ENCODE data around the gene SLC4A2. TPM values are rescaled to one million over a fixed set of nuclear protein-coding genes. Genes with fewer than 3 reads are reported as not detected.
"Not testable (repeated sequence)": the region's sequence is repeated elsewhere in the genome, so short reads cannot be mapped to it uniquely, and the experiment has no call there.

The SLC4A2 gene
- total RNA-seq, 1 donor from 2014 or later = 74.2 TPM

DNA sequence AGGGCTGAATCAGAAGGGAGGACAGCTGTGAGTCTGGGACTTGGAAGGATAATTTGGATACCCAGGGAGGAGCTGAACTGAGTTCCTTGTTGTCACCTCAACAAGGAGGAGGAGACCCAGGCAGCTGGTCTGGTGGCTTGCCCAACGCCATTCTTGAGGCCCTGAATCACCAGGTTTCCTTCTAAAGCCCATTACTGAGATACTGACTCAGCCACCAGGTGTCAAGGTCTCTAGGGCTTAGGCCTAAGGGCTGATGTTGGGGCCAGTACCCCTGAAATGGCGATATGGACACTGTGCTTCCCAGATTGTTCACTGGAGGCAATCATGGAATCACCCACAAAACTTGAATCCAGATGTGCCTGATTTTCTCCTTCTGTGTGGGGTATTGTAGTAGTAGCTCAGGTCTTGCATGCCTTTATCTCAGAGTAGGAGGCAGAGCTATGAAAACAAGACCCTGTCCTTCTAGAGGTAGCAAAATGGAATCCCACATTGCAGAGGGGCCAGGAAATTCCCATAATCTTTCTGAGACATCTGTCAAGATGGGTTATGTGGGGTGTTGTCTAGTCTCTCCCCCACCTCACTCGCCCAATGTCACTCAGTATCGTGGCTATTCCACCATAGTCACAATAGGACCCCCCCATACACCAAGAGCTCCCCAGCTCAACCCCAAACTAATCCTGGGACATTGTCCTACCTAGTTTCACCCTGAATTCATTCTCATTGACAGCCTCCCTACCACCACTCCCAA, 33.3 kb upstream of the SLC4A2 start:
- DNase-seq (ENCODE audit: low spot score) = no peak

DNA sequence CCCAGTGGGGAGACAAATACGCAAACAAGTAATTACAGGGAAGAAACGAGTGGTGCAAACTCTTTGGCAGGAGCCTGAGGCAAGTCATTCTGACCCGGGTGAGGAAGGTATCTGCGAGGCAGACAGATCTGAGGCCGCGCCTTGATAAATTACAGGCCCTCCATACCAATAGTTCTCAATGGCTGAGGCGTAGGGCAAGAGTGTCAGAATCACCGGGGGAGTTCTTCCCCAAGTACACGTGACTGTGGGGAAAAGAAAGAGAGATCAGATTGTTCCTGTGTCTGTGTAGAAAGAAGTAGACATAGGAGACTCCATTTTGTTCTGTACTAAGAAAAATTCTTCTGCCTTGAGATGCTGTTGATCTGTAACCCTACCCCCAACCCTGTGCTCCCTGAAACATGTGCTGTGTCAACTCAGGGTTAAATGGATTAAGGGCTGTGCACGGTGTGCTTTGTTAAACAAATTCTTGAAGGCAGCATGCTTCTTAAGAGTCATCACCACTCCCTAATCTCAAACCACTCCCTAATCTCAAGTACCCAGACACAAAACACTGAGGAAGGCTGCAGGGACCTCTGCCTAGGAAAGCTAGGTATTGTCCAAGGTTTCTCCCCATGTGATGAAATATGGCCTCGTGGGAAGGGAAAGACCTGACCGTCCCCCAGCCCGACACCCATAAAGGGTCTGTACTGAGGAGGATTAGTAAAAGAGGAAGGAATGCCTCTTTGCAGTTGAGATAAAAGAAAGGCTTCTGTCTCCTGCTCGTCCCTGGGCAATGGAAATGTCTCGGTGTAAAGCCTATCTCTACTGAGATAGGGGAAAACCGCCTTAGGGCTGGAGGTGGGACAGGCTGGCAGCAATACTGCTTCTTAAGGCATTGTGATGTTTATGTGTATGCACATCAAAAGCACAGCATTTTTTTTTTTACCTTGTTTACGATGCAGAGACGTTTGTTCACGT, 32.3 kb upstream of the SLC4A2 start:
- DNase-seq (ENCODE audit: low spot score) = not testable (repeated sequence)

DNA sequence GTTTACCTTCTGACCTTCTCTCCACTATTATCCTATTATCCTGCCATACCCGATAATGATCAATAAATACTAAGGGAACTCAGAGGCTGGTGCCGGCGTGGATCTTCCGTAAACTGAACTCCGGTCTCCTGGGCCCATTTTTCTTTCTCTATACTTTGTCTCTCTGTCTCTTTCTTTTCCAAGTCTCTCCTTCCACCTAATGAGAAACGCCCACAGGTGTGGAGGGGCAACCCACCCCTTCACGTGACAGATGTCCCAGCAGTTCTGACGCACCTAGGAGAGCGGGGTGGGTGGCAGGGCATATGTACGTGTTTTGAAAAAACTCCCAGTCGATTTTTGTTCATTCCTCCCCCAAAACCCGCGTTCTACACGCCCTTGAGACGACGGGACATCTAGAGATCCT, 31.7 kb upstream of the SLC4A2 start:
- DNase-seq (ENCODE audit: low spot score) = not testable (repeated sequence)

DNA sequence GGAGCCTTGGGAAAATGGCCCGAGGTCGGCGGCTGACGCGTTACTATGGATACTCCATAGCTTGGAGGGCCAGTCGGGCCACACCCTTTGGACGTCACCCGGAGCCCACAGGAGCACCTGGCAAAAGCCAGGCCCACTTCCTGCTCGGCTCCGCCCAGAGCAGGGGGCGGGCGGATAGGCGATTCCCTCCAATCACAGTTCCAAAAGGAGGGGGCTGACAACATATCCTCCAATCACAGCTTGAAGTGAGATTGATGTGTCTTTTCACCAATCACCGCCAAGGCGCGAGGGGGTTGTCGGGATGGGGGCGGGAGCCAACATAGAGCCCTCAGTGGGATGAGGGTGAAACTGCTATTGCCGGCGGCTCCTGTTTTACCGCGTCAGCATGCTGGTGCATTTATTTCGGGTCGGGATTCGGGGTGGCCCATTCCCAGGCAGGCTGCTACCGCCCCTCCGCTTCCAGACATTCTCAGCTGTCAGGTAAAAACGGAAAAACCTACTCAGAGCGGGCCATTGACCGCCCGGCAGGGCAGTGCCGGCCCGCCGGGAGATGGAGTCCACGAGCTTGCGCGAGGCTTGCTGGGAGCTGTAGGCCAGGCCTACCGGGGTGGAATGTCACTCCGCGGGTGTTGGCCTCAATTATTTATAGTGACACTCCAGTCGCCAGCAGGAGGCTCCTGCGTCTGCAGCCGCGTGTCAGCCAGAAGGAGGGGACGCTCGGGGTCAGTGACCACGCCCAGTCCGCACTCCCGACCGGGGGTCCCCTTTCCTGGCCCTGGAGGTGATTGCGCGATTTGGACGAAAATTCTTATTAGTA, 31.1 kb upstream of the SLC4A2 start, which contains the start of gene ABCB8:
Gene ABCB8, plus strand, starts transcription at position 320 of the 817 bp plus-strand sequence. Its CDS starts 66 bp downstream, at position 386.
- DNase-seq (ENCODE audit: low spot score) = peak; percentile 100

DNA sequence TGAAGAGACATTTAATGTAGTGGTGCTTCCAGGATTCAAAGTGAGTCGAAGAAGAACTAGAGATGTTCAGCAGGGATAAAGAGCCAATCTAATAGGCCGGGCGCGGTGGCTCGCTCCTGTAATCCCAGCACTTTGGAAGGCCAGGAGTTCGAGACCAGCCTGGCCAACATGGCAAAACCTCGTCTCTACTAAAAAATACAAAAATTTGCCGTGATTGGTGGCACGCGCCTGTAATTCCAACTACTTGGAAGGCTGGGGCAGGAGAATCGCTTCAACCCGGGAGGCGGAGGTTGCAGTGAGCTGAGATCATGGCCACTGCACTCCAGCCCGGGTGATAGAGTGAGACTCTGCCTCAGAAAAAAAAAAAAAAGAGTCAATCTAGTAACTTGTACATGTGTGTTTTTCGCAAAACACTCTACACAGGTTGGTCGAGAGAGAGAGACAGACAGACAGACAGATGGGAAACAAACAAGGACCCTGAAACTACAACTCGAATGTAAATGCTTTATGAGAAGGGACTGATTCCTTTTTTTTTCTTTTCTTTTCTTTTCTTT, 30.4 kb upstream of the SLC4A2 start:
- DNase-seq (ENCODE audit: low spot score) = no peak

DNA sequence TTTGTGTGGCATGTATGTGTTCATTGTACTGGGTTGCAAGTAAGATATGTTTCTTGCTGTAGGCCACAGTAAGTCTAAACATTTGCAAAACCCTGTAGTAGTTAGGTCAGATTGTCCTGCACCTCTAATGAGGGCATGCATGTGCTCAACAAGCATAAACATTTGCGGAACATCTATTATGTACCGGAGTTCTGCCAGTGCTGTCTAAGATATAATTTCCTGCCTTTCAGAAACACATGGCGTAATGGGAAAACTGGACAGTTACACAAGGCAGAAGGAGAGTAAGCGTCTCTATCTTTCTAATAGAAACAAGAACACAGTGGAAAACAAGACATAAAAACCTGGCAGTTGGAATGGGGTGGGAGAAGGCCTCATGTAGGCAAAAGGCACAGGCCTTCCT, 28.4 kb upstream of the SLC4A2 start:
- DNase-seq (ENCODE audit: low spot score) = no peak

DNA sequence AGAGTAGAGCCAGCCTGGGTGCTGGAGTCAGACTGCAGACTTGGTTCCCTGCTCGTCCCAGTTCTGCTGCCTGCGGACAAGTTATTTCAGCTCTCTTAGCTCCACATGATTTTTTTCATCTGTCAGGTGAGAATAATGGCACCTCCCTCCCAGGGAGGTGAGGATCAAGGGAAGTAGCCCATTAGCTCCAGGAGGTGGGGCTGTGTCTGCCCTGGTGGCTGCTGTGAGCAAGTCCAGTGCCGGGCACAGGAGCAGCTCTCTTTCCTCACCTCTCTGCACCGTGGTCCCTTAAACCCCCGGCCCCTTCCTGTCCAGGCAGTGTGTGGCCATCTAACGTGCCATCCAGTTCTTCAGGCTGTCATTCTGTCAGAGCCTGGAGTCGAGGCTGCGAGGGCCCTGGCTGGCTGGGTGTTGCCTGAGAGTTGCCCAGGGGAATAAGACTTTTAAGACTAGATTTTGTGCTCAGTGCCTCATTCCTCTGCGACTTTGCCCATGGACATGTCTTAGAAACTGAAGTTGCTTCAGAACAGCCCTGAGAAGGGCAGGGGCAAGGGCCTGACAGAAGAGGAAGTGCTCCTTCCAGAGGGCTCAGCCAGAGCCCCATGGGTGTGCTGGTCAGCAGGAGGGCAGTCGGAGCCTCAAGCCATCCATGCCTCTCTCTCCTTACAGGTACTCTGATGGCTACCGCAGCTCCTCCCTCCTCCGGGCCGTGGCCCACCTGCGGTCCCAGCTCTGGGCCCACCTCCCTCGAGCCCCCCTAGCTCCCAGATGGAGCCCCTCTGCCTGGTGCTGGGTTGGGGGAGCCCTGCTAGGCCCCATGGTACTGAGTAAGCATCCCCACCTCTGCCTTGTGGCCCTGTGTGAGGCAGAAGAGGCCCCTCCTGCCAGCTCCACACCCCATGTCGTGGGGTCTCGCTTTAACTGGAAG, 26.2 kb upstream of the SLC4A2 start:
- DNase-seq (ENCODE audit: low spot score) = no peak

DNA sequence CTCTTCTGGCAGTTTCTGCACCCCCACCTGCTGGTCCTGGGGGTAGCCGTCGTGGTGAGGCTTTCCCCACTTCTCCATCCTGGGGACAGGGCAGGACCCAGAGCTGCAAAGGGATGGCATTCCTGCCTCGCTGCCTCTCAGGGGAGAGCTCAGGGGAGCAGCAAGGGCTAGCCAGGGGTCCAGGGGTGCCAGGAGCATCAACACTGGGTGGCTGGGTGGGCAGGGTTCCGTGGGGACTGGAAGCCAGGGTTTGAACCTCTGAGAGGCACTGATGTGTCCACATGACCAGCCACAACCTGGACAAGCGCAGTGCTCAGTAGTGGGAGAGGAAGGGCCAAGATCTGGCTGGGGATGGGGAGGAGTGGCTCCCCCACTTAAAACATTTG, 25.5 kb upstream of the SLC4A2 start:
- no peak for DNase-seq (ENCODE audit: low spot score)

DNA sequence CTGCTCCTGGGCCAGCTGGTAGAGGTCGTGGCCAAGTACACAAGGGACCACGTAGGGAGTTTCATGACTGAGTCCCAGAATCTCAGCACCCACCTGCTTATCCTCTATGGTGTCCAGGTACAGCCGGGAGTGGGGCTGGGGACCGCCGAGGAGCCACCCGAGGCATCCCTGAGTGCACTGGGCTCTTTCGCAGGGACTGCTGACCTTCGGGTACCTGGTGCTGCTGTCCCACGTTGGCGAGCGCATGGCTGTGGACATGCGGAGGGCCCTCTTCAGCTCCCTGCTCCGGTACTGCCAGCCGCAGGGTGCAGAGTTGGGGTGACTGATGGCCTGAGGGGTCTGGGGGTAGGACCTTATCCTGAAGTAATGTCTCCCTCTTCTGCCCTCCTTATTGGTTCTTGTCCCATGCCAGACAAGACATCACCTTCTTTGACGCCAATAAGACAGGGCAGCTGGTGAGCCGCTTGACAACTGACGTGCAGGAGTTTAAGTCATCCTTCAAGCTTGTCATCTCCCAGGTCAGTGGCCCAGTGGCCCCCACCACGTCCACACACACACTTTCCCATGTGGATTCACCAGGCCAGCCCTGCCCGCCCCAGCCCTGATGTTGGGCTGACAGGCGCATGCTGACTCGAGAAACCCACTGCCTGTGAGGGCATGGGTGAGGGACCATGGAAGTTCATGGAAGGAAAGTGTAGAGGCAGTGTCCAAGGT, 24.9 kb upstream of the SLC4A2 start:
- DNase-seq (ENCODE audit: low spot score) = no peak

DNA sequence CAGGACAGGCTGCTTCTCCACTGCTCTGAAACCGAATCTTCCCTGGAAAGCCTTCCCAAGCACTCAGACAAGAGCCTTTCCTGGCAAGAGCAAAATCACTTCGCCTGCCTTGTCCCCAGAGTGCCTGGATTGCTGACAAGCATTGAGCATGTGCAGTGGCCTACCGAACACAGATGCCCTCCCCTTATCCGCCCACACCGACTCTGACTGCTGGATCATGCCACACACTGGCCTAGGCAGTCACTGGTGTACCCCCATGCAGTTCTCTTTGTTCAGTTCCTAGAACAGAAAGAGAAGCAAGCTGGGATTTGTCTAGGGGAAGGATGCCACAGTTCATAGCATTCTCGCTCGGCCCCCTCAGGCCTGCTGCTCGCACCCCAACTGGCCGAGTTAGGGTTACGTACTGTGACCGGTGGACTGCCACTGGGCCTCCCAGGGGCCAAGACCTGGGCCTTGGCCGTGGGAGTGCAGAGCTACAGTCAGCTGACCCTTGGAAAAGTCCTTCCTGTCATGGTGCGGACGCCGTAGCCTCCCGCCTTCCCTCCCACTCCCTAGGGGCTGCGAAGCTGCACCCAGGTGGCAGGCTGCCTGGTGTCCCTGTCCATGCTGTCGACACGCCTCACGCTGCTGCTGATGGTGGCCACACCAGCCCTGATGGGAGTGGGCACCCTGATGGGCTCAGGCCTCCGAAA, 24.2 kb upstream of the SLC4A2 start:
- no peak for DNase-seq (ENCODE audit: low spot score)

DNA sequence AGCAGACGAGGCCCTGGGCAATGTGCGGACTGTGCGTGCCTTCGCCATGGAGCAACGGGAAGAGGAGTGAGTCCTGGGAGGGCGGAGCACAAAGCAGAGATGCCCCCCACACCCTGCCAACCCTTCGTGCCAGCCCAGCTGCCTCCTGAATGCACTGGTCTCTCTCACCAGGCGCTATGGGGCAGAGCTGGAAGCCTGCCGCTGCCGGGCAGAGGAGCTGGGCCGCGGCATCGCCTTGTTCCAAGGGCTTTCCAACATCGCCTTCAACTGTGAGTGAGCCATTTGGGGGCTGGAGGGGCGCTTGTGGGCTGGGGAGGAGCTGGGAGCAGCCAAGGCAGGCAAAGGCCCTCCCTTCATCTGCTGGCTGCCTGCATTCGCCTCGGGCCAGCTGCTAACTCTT, 23.5 kb upstream of the SLC4A2 start:
- no peak for DNase-seq (ENCODE audit: low spot score)

DNA sequence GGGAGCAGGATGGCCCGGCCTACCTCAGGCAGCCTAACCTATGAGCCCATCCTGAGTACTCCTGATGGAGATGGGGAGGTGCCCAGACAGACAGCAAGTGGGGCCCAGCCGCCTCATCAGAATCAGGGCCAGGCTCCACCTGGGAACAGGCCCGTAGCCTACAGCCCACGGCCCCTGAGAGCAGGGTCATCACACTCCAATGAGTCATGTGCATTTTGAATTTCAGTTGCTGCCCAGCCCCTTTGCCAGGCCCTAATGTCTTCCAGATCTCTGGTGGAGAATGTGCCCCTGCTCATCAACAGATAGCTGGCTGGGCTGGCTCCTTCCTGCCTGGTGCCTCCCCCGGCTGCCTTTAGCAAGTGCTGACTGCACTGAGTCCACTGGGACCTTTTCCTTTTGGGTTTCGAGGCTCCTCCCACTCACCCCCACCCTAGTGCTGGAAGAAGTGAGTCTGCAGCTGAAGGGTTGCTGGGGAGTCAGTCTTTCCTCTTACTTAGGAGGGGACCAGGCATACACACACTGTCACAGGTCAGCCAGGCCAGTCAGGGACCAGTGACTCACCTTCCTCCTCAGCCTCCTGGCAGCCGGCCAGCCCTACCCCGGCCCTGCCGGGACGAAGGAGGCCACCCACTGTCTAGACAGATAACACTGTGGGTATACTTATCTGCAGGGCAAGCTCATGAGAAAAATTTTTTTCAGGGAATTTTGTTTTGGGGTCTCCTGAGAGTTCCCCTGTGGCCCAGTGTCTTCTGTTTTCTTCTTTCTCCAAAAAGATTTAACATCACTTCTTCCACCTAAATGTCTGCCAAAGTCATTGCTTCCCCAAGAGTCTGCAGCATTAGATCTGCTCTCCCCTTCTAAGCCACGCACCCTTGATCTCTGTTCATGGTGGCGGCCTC, 20.2 kb upstream of the SLC4A2 start:
- DNase-seq (ENCODE audit: low spot score) = peak; percentile 78

DNA sequence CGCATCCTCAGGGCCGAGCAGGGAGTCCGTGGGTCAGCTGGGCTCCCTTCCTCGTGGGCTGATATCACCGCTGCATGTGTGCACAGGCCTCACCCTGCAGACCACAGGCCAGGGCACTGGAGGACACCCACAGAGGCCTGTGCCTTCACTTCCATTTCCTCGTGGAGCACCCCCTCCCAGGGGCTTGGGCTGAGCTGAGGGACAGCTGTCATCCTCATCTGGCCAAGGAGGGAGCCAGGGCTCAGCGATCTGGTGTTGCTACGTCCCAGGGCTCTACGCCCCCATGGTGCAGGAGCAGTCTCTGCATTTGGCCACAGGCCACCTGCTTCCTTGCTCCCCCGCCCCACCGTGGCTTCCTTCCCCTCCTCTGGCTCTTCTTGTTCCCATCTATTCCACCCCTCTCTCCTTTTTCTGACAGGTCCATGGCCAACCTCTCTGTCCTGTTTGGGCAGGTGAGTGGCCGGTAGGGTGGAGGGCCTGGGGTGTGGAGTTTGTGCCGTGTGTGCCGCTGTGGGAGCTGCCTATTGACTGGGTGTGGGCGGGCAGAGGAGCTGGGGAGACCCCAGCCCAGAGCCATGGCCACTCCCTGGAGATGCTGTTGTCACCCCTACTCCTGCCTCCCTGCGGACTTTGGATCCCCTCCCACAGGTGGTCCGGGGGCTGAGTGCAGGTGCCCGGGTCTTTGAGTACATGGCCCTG, 19.4 kb upstream of the SLC4A2 start:
- DNase-seq (ENCODE audit: low spot score) = no peak

DNA sequence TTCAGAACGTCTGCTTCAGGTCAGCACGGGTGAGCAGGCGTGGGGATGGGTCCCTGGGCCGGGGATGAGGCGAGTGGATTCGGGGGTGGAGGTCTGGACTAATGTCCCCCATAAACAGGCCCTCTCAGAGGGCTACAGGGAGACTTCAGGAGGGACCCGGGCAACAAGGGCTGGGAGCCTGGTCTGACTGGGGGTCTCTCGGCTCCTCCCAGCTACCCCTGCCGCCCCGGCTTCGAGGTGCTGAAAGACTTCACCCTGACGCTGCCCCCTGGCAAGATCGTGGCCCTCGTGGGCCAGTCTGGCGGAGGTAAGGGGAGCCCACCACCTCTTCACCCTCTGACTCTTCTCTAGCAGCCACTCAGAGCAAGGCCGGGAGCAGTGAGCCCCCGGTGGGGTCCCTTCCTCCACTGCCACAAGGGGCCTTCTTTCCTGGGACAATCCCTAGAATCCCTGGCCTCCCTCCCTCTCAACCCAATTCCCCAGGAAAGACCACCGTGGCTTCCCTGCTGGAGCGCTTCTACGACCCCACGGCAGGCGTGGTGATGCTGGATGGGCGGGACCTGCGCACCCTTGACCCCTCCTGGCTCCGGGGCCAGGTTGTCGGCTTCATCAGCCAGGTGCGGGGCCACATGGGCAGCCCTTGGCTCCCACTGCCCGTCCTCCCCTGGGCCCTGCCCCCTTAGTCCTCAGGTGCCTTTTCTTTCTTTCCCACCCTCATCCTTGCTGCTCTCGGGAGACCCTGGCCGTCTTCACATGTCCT, 18.6 kb upstream of the SLC4A2 start:
- DNase-seq (ENCODE audit: low spot score) = no peak

DNA sequence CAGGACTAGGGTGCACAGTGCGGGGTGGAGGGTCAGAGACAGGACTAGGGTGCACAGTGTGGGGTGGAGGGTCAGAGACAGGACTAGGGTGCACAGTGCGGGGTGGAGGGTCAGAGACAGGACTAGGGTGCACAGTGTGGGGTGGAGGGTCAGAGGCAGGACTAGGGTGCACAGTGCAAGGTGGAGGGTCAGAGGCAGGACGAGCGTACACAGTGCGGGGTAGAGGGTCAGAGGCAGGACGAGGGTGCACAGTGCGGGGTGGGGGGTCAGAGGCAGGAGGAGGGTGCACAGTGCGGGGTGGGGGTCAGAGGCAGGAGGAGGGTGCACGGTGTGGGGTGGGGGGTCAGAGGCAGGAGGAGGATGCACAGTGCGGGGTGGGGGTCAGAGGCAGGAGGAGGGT, 15.9 kb upstream of the SLC4A2 start:
- DNase-seq (ENCODE audit: low spot score) = not testable (repeated sequence)

DNA sequence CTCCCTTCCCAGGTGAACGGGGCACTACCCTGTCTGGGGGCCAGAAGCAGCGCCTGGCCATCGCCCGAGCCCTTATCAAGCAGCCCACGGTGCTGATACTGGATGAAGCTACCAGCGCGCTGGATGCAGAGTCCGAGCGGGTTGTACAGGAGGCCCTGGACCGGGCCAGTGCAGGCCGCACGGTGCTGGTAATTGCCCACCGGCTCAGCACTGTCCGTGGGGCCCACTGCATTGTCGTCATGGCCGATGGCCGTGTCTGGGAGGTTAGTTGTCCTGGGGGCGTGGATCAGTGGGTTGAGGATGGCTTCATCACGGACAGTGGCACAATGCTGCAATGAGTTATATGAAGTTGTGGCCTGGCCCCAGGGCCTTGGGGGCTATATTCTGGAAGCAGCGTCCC, 15.4 kb upstream of the SLC4A2 start:
- DNase-seq (ENCODE audit: low spot score) = no peak

DNA sequence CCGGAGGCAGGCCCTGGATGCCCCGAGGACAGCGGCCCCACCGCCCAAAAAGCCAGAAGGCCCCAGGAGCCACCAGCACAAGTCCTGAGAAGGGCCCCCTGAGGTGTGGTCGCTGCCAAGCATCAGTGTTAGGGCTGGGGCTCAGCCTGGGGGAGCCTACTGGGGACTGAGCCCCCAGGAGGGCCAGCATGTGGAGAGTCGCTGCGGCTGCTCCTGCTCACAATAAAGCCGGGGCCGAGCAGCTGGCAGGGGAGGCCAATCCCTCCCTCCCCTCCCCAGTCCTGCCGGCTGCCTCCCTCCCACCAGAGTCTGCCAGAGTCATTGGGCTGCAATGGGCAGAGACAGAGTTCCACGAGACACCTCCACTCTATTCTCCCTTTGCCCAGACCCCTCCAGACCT, 14.1 kb upstream of the SLC4A2 start:
- DNase-seq (ENCODE audit: low spot score) = no peak
